ENCODE results near the gene IMPDH2. TPM values are rescaled to one million over a fixed set of nuclear protein-coding genes. Genes with fewer than 3 reads are reported as not detected.

Gene IMPDH2
- total RNA-seq, 4 donors from 2014 or later, result 205 to 275 (median 222) TPM

DNA sequence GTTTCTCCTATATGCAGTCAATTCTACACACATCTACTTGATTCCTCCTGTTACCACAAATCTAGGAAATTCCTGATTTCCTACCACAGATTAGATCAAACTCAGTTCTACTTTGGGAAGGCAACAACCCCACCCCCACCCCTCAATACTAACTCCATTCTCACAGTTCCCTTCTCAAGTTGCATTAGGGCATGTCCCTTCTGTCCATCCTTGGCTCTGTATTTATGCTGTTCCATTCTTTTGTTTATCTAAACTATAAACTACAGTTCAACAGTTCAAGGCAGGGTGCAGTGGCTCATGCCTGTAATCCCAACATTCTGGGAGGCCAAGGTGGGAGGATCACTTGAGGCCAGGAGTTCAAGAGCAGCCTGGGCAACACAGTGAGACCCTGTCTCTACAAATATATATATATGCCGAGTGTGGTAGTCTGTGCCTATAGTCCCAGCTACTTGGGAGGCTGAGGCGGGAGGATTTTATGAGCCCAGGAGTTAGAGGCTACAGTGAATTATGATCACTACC lies 25.2 kb upstream of the IMPDH2 start:
- intact Hi-C loops (cut with DNase I; ENCODE audit: low total_unique reads), result no loop called here
- TF ChIP-seq, protein P1, sequence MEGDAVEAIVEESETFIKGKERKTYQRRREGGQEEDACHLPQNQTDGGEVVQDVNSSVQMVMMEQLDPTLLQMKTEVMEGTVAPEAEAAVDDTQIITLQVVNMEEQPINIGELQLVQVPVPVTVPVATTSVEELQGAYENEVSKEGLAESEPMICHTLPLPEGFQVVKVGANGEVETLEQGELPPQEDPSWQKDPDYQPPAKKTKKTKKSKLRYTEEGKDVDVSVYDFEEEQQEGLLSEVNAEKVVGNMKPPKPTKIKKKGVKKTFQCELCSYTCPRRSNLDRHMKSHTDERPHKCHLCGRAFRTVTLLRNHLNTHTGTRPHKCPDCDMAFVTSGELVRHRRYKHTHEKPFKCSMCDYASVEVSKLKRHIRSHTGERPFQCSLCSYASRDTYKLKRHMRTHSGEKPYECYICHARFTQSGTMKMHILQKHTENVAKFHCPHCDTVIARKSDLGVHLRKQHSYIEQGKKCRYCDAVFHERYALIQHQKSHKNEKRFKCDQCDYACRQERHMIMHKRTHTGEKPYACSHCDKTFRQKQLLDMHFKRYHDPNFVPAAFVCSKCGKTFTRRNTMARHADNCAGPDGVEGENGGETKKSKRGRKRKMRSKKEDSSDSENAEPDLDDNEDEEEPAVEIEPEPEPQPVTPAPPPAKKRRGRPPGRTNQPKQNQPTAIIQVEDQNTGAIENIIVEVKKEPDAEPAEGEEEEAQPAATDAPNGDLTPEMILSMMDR (IDR thresholded peaks at IDR 0.05), result no peak
- no peak for TF ChIP-seq POLR2A (IDR thresholded peaks at IDR 0.05)
- 96 to 97% methylated on average over 2 of the region's 2 CpGs for WGBS, 2 donors
- H3K4me3 ChIP-seq (ENCODE audit: low read depth, poor library complexity, severe bottlenecking), result no peak overlapping the region
- no peak for DNase-seq (ENCODE audit: low spot score in 2 of 2)

DNA sequence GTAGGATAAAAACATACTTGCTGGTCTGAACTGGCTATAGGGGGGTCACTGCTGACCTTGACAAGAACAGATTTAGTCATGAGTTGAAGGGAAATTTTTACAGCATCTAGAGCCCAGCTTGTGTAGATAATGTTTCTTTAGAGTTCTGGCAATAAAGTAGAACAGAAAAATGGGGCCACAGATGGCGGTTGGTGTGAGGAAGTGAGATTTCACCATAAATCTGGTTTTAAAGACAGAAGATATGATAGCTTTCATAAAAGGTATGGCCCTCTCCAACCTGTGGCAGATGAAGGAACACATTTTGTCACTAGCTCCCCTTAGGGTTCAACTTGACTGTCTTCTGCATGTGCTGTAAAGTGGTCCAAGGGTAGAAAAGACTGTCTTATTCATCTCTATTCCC lies 24.3 kb upstream of the IMPDH2 start:
- WGBS, 2 donors, result 93 to 94% methylated on average over 1 of the region's 1 CpG
- DNase-seq (ENCODE audit: low spot score in 2 of 2), result no peak
- TF ChIP-seq, protein P1 (IDR thresholded peaks at IDR 0.05), result no peak
- no peak for TF ChIP-seq POLR2A (IDR thresholded peaks at IDR 0.05)
- intact Hi-C loops (cut with DNase I; ENCODE audit: low total_unique reads), result no loop called here
- H3K4me3 ChIP-seq (ENCODE audit: low read depth, poor library complexity, severe bottlenecking), result no peak overlapping the region

DNA sequence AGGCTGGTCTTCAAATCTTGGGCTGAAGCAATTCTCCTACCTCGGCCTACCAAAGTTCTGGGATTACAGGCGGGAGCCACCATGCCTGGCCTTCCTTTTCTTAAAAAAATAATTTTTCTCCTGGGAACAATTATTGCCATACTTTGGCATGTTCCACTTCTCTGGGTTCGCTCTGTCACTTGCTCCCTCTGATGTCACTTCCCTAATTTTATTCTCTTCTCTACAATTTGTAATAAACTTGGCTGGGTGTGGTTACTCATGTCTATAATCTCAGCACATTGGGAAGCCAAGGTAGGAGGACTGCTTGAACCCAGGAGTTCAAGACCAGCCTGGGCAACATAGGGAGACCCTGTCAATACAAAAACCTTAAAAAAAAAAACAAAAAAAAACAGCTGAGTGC lies 6.1 kb upstream of the IMPDH2 start:
- TF ChIP-seq, protein P1 (IDR thresholded peaks at IDR 0.05), result no peak
- no peak for TF ChIP-seq POLR2A (IDR thresholded peaks at IDR 0.05)
- DNase-seq (ENCODE audit: low spot score in 2 of 2), result no peak
- intact Hi-C loops (cut with DNase I; ENCODE audit: low total_unique reads), result no loop called here
- H3K4me3 ChIP-seq (ENCODE audit: low read depth, poor library complexity, severe bottlenecking), result no peak overlapping the region
- 90% methylated on average over 3 of the region's 3 CpGs for WGBS, 2 donors

DNA sequence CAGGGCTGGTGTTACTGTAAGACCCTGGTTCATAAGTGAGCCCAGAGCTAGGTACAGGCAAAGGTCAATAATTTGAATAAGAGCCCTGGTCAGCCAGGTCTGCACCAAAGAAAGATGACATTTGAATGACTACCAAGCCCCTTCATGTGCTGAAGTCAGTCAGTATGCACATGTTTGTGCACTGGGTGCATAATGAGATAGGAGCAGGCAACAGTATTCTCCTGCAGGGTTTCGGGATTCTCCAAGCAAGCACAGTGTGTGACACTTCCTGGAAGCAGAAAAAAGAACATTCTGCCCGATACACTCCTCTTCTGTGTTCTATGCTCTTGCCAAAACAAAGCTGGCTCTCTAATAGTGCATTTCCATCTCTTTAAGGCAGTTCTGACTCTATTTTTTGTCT lies 5.5 kb upstream of the IMPDH2 start:
- H3K4me3 ChIP-seq (ENCODE audit: low read depth, poor library complexity, severe bottlenecking), result no peak overlapping the region
- WGBS, 2 donors, result 86 to 88% methylated on average over 2 of the region's 2 CpGs
- no peak for DNase-seq (ENCODE audit: low spot score in 2 of 2)
- intact Hi-C loops (cut with DNase I; ENCODE audit: low total_unique reads), result no loop called here
- no peak for TF ChIP-seq POLR2A (IDR thresholded peaks at IDR 0.05)
- TF ChIP-seq, protein P1 (IDR thresholded peaks at IDR 0.05), result no peak

DNA sequence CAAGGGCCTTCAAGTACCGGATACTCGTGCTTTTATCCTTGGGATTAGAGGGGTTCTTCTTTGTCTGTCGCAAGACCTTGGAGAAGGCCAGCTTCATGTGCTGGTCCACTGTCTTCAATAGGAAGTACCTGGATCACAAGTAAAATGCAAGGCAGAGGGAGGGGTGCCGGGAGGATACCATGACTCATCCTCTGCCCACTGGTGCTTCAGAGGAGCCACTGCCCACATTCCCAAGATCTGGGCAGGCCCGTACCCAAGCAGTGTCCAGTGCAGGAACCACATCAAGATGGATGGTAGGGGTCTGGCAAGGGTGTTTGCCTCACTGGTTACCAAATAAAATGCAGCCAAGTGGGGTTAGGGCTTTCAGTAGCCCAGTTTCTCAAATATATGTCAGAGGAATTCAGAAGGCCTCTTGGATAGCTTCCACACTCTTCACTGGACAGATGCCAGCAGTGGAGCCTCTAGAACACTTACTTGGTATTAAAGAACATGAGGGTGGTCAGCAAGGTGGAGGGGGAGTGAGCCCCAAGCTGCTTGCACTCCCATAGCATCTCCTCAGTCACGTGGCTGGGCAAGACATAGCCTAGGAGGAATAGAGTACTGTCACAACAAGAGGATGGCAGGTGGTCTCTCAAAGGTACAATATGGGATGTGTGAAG lies 3.6 kb upstream of the IMPDH2 start:
- WGBS, 2 donors, result 86 to 90% methylated on average over 6 of the region's 6 CpGs
- TF ChIP-seq, protein P1 (IDR thresholded peaks at IDR 0.05), result no peak
- no peak for TF ChIP-seq POLR2A (IDR thresholded peaks at IDR 0.05)
- DNase-seq (ENCODE audit: low spot score in 2 of 2), result no peak
- no peak overlapping the region for H3K4me3 ChIP-seq (ENCODE audit: low read depth, poor library complexity, severe bottlenecking)
- intact Hi-C loops (cut with DNase I; ENCODE audit: low total_unique reads), result no loop called here

DNA sequence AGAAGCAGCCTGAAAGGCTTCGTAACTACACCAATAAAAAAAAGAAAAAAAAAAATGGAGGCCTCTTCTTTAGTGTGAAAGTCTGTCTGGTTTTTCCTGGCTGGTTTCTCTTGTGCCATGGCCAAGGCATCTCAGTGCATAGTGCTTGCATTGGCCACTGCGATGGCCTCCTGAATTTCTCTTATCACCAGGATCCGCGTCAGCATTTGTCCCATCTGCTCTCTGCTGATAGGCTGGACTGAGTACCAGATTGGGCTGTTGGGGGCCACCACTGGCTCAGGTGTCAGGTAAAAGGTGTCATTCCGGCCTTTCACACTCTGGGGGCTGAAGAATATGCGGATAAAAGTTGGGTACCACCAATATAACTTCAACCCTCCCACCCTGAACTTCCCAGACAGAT lies 1.1 kb upstream of the IMPDH2 start:
- H3K4me3 ChIP-seq (ENCODE audit: low read depth, poor library complexity, severe bottlenecking), result no peak overlapping the region
- TF ChIP-seq, protein P1 (IDR thresholded peaks at IDR 0.05), result no peak
- no peak for TF ChIP-seq POLR2A (IDR thresholded peaks at IDR 0.05)
- intact Hi-C loops (cut with DNase I; ENCODE audit: low total_unique reads), result no loop called here
- 90 to 92% methylated on average over 6 of the region's 6 CpGs for WGBS, 2 donors
- DNase-seq (ENCODE audit: low spot score in 2 of 2), result no peak

Data from lower leg skin (tissue), 4 donors.